ENCODE measurements around the gene PHF14.

The PHF14 gene

GRCh38 chr7:11212816-11213215, 239.1 kb downstream of the PHF14 start:
- TF ChIP-seq ESRRG (CRISPR knock-in tag; IDR thresholded peaks at IDR 0.05) (no peak), ZFP30 (CRISPR knock-in tag; IDR thresholded peaks at IDR 0.05) (no peak), ZNF565 (CRISPR knock-in tag; conservative IDR thresholded peaks at IDR 0.05; ENCODE audit: low read depth) (no peak), PPARA (CRISPR knock-in tag; IDR thresholded peaks at IDR 0.05; ENCODE audit: borderline replicate concordance) (no peak), TOX (CRISPR knock-in tag; IDR thresholded peaks at IDR 0.05; ENCODE audit: borderline replicate concordance) (no peak), CSRNP3 (CRISPR knock-in tag; IDR thresholded peaks at IDR 0.05) (no peak), CREB5 (CRISPR knock-in tag; IDR thresholded peaks at IDR 0.05; ENCODE audit: low read depth) (no peak), GLIS3 (CRISPR knock-in tag; IDR thresholded peaks at IDR 0.05) (no peak), ZNF70 (CRISPR knock-in tag; IDR thresholded peaks at IDR 0.05) (no peak)
- no peak for ATAC-seq

GRCh38 chr7:11213266-11213665, 239.6 kb downstream of the PHF14 start:
- TF ChIP-seq TSHZ2 (CRISPR knock-in tag; IDR thresholded peaks at IDR 0.05) (no peak), ARNTL (CRISPR knock-in tag; IDR thresholded peaks at IDR 0.05; ENCODE audit: borderline replicate concordance, low read depth) (no peak), POU6F1 (CRISPR knock-in tag; IDR thresholded peaks at IDR 0.05; ENCODE audit: borderline replicate concordance, low read depth) (no peak), TCF4 (CRISPR knock-in tag; IDR thresholded peaks at IDR 0.05; ENCODE audit: borderline replicate concordance) (no peak)
- ATAC-seq, result no peak

- ATAC-seq, result no peak
- TF ChIP-seq OSR1 (CRISPR knock-in tag; IDR thresholded peaks at IDR 0.05) (no peak), PATZ1 (CRISPR knock-in tag; IDR thresholded peaks at IDR 0.05; ENCODE audit: borderline replicate concordance) (no peak), TCF4 (CRISPR knock-in tag; IDR thresholded peaks at IDR 0.05; ENCODE audit: borderline replicate concordance) (no peak), POU6F1 (CRISPR knock-in tag; IDR thresholded peaks at IDR 0.05; ENCODE audit: borderline replicate concordance, low read depth) (no peak), CREB5 (CRISPR knock-in tag; IDR thresholded peaks at IDR 0.05; ENCODE audit: low read depth) (no peak), PPARA (CRISPR knock-in tag; IDR thresholded peaks at IDR 0.05; ENCODE audit: borderline replicate concordance) (no peak), GLIS3 (CRISPR knock-in tag; IDR thresholded peaks at IDR 0.05) (no peak), ZNF70 (CRISPR knock-in tag; IDR thresholded peaks at IDR 0.05) (no peak), TOX (CRISPR knock-in tag; IDR thresholded peaks at IDR 0.05; ENCODE audit: borderline replicate concordance) (no peak), ISL1 (CRISPR knock-in tag; IDR thresholded peaks at IDR 0.05) (no peak), ZNF565 (CRISPR knock-in tag; conservative IDR thresholded peaks at IDR 0.05; ENCODE audit: low read depth) (no peak), ESRRG (CRISPR knock-in tag; IDR thresholded peaks at IDR 0.05) (no peak), RARB (CRISPR knock-in tag; IDR thresholded peaks at IDR 0.05) (no peak), CSDC2 (CRISPR knock-in tag; IDR thresholded peaks at IDR 0.05) (no peak), SNAI2 (CRISPR knock-in tag; IDR thresholded peaks at IDR 0.05) (no peak)
These were observed 242.6 kb downstream of the PHF14 start for GRCh38 chr7:11216276-11216675.
